ENCODE data around the gene ZAR1. TPM values are rescaled to one million over a fixed set of nuclear protein-coding genes. Genes with fewer than 3 reads are reported as not detected.

The ZAR1 gene
- total RNA-seq, 3 donors from 2014 or later (not counting 1 experiment from before 2014, with no cell fraction given), result not detected

DNA sequence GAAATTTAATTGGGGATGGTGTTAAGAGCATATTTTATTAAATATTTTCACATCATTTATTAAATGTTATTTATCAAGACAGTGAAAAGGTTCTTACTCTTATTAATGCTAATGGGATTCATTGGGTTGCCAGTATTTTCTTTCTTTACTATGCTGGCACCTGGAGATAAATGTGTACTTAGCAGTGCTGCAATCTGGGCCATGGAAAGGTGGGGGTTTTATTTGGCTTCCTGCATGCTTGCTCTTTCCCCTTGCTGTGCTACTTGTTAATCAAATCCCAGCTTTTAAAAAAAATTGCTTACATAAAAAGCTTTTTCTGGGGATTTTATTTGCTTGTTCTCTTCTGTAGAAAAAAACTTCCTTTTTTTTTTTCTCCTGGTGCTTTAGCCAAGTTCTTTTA is 48.3 kb downstream of the ZAR1 start:
- Mint-ChIP-seq H3K27me3 (ENCODE audit: low read depth in 2 of 2) (no peaks in the 10 kb centered on the region), H3K9me3 (no peaks in the 10 kb centered on the region), H3K36me3 (peaks cover 24% of the 10 kb centered on the region), H3K27ac (no peak overlapping the region), H3K4me3 (no peak overlapping the region), H3K4me1 (no peaks in the 10 kb centered on the region)
- DNase-seq (no peak), ATAC-seq (no peak)
- Histone ChIP-seq H3K27ac (ENCODE audit: low read length) (no peak overlapping the region), H3K36me3 (ENCODE audit: control insufficient read depth, insufficient read depth, low read length) (peaks cover 83% of the 10 kb centered on the region), H3K4me1 (ENCODE audit: control insufficient read depth, insufficient read depth, low read length) (no peaks in the 10 kb centered on the region), H3K27me3 (ENCODE audit: control insufficient read depth, insufficient read depth, low read length) (no peaks in the 10 kb centered on the region), H3K9me3 (ENCODE audit: control insufficient read depth, insufficient read depth, low read length) (no peaks in the 10 kb centered on the region), H3K4me3 (ENCODE audit: low read length) (no peak overlapping the region)
- intact Hi-C loops (cut with micrococcal nuclease), result no loop called here
- TF ChIP-seq, protein P1, sequence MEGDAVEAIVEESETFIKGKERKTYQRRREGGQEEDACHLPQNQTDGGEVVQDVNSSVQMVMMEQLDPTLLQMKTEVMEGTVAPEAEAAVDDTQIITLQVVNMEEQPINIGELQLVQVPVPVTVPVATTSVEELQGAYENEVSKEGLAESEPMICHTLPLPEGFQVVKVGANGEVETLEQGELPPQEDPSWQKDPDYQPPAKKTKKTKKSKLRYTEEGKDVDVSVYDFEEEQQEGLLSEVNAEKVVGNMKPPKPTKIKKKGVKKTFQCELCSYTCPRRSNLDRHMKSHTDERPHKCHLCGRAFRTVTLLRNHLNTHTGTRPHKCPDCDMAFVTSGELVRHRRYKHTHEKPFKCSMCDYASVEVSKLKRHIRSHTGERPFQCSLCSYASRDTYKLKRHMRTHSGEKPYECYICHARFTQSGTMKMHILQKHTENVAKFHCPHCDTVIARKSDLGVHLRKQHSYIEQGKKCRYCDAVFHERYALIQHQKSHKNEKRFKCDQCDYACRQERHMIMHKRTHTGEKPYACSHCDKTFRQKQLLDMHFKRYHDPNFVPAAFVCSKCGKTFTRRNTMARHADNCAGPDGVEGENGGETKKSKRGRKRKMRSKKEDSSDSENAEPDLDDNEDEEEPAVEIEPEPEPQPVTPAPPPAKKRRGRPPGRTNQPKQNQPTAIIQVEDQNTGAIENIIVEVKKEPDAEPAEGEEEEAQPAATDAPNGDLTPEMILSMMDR (IDR thresholded peaks at IDR 0.05), result no peak

DNA sequence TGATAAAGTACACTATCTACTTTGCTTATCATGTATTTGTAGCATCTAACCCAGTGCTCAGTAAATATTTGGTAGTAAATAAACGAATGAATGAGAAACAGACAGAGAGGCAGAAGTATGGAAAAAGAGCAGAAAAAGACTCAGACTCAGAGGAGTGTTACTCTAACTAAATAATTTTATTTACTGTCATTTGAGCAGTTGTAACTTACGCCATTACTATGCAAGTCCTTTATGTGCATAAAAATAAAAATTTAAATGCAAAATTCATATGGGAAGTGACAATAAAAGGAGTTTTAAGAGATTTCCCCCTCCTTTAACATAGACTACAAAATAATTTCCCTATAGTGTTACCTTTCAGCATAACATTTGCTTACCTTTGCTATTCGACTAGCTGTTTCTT is 49.5 kb downstream of the ZAR1 start:
- no peak for DNase-seq
- peaks cover 33% of the 10 kb centered on the region for H3K36me3 Mint-ChIP-seq
- H3K9me3 Mint-ChIP-seq, result no peaks in the 10 kb centered on the region
- Histone ChIP-seq H3K27ac (ENCODE audit: low read length) (no peak overlapping the region), H3K36me3 (ENCODE audit: control insufficient read depth, insufficient read depth, low read length) (peaks cover 85% of the 10 kb centered on the region), H3K27me3 (ENCODE audit: control insufficient read depth, insufficient read depth, low read length) (no peaks in the 10 kb centered on the region), H3K4me1 (ENCODE audit: control insufficient read depth, insufficient read depth, low read length) (no peaks in the 10 kb centered on the region), H3K9me3 (ENCODE audit: control insufficient read depth, insufficient read depth, low read length) (no peaks in the 10 kb centered on the region), H3K4me3 (ENCODE audit: low read length) (no peak overlapping the region)
- TF ChIP-seq, protein P1 (IDR thresholded peaks at IDR 0.05), result no peak
- ATAC-seq, result no peak
- intact Hi-C loops (cut with micrococcal nuclease), result no loop called here
- no peak overlapping the region for H3K27ac Mint-ChIP-seq
- H3K27me3 Mint-ChIP-seq (ENCODE audit: low read depth in 2 of 2), result no peaks in the 10 kb centered on the region
- no peak overlapping the region for H3K4me3 Mint-ChIP-seq
- WGBS (ENCODE audit: insufficient coverage), result 100% methylated on average over 1 of the region's 3 CpGs
- H3K4me1 Mint-ChIP-seq, result no peaks in the 10 kb centered on the region

DNA sequence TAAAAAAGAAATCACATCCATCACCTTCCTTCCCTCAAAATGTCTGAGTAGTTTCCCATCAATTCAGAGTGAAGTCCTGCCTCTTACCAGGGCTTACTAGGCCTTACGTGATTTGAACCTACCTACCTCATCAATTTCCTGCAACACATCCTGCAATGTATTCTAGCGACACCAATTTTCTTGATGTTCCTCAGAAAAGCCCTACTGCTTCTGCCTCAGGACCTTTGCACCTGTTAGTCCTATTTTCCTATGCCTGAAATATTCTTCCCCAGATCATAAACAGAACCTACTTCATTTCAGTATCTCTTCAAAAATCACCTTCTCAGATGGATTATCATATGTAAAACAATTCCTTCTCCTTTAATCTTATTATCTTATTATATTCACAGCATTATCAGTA is 52.8 kb downstream of the ZAR1 start:
- H3K27ac ChIP-seq (ENCODE audit: low read length), result no peak overlapping the region
- no peaks in the 10 kb centered on the region for H3K27me3 ChIP-seq (ENCODE audit: control insufficient read depth, insufficient read depth, low read length)
- H3K9me3 Mint-ChIP-seq, result no peaks in the 10 kb centered on the region
- H3K4me3 Mint-ChIP-seq, result no peak overlapping the region
- ATAC-seq (no peak), DNase-seq (no peak)
- H3K36me3 Mint-ChIP-seq, result peaks cover 33% of the 10 kb centered on the region
- H3K9me3 ChIP-seq (ENCODE audit: control insufficient read depth, insufficient read depth, low read length), result no peaks in the 10 kb centered on the region
- no peak overlapping the region for H3K27ac Mint-ChIP-seq
- no peaks in the 10 kb centered on the region for H3K4me1 ChIP-seq (ENCODE audit: control insufficient read depth, insufficient read depth, low read length)
- no peaks in the 10 kb centered on the region for H3K27me3 Mint-ChIP-seq (ENCODE audit: low read depth in 2 of 2)
- no peak overlapping the region for H3K4me3 ChIP-seq (ENCODE audit: low read length)
- peaks cover 85% of the 10 kb centered on the region for H3K36me3 ChIP-seq (ENCODE audit: control insufficient read depth, insufficient read depth, low read length)
- H3K4me1 Mint-ChIP-seq, result no peaks in the 10 kb centered on the region
- intact Hi-C loops (cut with micrococcal nuclease), result no loop called here
- TF ChIP-seq, protein P1 (IDR thresholded peaks at IDR 0.05), result no peak
- 97% methylated on average over 2 of the region's 2 CpGs for WGBS (ENCODE audit: insufficient coverage)

DNA sequence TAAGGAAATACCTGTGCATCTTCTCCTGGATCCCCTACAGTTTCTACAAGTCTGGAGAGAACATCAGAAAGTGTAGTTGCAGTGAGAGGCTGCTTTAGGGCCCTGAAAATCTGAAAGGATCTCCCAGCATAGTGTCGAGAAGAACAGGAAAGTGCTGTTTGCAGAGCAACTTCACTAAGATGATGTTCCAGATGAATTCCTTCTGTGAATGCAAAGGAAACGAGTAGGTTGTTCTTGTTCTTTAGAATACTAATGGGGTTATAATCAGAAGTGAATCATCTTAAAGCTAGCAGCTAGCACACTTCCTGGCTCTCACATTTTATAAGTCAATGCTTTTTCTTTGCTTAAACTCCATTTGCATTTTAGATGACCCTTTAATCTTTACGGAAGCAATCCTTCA is 53.7 kb downstream of the ZAR1 start:
- 94% methylated on average over 3 of the region's 3 CpGs for WGBS (ENCODE audit: insufficient coverage)
- Histone ChIP-seq H3K27me3 (ENCODE audit: control insufficient read depth, insufficient read depth, low read length) (no peaks in the 10 kb centered on the region), H3K9me3 (ENCODE audit: control insufficient read depth, insufficient read depth, low read length) (no peaks in the 10 kb centered on the region), H3K27ac (ENCODE audit: low read length) (no peak overlapping the region), H3K4me1 (ENCODE audit: control insufficient read depth, insufficient read depth, low read length) (no peaks in the 10 kb centered on the region), H3K36me3 (ENCODE audit: control insufficient read depth, insufficient read depth, low read length) (peaks cover 86% of the 10 kb centered on the region), H3K4me3 (ENCODE audit: low read length) (no peak overlapping the region)
- TF ChIP-seq, protein P1 (IDR thresholded peaks at IDR 0.05), result no peak
- no peak overlapping the region for H3K4me3 Mint-ChIP-seq
- DNase-seq, result no peak
- peaks cover 42% of the 10 kb centered on the region for H3K36me3 Mint-ChIP-seq
- ATAC-seq, result no peak
- H3K27ac Mint-ChIP-seq, result no peak overlapping the region
- no peaks in the 10 kb centered on the region for H3K27me3 Mint-ChIP-seq (ENCODE audit: low read depth in 2 of 2)
- no peaks in the 10 kb centered on the region for H3K9me3 Mint-ChIP-seq
- H3K4me1 Mint-ChIP-seq, result no peaks in the 10 kb centered on the region
- intact Hi-C loops (cut with micrococcal nuclease), result no loop called here
